GM18870 (cell line): Measurements from ENCODE around the gene LRP1.

Source experiments
- ATAC-seq: cut with Tn5 transposase; IDR thresholded peaks from one replicate; pipeline ENCODE4 v1.9.1; 2021; ENCODE audit warnings: moderate library complexity; ENCODE audit not compliant: unreplicated experiment

The LRP1 gene

DNA sequence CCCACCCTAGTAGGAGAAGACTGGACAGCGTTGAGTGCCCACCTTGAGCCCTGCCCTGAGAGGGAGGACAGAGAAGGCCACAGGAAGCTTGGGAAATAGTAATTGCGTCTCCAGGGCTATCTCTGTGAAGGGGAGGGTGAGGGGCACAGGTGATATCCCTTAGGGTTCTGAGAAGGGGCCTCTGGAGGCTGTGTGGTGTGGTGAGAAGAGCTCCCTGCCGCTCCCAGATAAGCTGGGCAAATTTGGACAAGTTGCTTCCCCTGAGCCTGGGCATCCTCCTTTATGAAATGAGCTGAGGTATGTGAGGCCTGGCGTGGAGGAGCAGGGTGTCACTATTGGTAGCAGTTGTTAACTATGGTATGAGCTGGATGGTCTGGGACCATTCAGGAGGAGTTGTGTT lies 42.6 kb downstream of the LRP1 start:
- no peak for ATAC-seq

DNA sequence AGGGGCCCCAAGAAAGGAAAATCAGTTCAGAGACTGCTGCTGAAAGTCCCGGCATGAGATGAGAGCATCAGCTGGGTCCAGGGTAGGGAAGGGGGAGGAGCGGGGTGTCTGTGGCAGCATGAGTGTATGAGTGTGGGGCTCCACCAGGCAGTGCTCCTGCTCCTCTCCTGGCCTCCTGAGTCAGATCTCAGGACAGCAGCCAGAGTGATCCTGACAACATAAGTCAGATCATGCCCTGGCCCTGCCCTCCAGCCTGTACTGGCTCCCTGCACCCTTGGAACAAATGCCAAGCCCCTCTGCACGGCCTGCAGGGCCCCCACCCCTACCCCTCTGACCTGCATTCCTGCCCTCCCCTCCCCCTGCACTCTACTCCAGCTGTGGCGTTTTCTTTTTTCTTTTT lies 43.4 kb downstream of the LRP1 start:
- ATAC-seq: no peak

DNA sequence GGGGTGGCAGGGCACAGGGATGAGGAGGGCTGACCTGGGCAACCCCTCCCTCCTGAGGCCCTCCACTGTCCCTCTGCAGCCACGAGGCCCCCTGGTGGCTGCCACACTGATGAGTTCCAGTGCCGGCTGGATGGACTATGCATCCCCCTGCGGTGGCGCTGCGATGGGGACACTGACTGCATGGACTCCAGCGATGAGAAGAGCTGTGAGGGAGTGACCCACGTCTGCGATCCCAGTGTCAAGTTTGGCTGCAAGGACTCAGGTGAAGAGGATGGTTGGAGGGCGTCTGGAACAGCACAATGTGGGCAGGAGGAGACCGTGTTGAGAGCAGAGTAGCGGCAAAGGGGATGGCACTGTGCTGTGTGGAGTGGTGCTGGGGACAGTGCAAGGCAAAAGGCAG lies 44.8 kb downstream of the LRP1 start:
- no peak for ATAC-seq

DNA sequence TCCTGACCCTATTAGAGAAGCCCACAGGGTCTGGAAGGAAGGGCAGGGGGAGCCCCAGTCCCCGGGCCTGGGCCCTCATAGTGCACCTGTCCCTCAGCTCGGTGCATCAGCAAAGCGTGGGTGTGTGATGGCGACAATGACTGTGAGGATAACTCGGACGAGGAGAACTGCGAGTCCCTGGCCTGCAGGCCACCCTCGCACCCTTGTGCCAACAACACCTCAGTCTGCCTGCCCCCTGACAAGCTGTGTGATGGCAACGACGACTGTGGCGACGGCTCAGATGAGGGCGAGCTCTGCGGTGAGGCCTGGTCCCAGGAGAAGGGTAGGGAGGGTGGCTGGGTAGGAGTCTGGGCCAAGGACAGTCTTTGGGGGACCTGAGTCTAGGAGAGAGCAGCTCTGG lies 45.4 kb downstream of the LRP1 start:
- no peak for ATAC-seq

DNA sequence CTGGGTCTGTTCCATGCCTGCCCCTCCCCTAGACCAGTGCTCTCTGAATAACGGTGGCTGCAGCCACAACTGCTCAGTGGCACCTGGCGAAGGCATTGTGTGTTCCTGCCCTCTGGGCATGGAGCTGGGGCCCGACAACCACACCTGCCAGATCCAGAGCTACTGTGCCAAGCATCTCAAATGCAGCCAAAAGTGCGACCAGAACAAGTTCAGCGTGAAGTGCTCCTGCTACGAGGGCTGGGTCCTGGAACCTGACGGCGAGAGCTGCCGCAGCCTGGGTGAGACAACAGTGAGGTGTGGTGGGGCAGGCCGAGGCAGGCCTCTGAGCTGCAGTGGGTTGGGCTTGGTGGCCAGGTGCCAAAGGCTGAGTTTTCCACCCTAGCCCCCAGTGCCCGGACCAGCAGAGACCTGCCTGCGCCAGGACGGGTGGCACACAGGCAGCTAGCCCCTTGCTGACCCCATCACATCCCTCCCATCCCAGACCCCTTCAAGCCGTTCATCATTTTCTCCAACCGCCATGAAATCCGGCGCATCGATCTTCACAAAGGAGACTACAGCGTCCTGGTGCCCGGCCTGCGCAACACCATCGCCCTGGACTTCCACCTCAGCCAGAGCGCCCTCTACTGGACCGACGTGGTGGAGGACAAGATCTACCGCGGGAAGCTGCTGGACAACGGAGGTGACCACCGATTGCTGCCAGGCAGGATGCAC lies 47.3 kb downstream of the LRP1 start:
- ATAC-seq: no peak

DNA sequence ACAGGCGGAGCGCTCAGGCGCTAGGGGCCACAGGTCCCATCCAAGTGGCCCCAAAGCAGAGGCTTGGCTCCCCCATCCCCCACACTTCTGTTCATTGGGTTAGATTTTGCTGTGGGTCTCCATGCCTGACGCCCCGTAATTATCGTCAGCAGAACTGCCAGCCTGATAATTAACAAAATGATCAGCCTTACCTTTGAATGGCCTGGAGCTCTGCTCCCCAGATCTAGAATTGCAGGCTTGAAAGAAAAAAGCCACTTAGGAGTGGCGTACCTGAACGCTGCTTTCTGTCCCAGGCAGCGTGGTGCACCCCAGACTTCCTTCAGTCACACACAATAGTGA lies 47.8 kb downstream of the LRP1 start:
- no peak for ATAC-seq

DNA sequence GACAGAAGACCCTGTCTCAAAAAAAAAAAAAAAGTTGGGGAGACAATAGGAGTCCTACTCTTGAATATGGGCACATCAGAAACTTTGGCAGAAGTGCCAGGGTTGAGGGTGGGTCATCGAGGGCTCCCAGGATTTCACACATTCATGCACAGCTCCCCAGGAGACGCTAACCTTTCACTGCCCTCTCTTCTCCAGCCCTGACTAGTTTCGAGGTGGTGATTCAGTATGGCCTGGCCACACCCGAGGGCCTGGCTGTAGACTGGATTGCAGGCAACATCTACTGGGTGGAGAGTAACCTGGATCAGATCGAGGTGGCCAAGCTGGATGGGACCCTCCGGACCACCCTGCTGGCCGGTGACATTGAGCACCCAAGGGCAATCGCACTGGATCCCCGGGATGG lies 48.6 kb downstream of the LRP1 start:
- ATAC-seq: no peak

DNA sequence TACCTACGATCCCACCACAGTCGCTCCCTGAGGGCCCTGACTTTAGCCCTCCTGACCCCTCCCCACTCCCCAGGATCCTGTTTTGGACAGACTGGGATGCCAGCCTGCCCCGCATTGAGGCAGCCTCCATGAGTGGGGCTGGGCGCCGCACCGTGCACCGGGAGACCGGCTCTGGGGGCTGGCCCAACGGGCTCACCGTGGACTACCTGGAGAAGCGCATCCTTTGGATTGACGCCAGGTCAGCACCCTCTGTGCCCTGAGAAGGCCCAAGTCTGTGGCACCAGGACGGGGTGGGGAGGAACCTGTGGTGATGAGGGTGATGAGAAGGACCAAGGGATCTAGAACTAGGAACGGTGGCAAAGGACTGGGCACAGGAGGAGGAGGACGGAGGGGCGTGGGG lies 49.1 kb downstream of the LRP1 start:
- ATAC-seq: no peak

DNA sequence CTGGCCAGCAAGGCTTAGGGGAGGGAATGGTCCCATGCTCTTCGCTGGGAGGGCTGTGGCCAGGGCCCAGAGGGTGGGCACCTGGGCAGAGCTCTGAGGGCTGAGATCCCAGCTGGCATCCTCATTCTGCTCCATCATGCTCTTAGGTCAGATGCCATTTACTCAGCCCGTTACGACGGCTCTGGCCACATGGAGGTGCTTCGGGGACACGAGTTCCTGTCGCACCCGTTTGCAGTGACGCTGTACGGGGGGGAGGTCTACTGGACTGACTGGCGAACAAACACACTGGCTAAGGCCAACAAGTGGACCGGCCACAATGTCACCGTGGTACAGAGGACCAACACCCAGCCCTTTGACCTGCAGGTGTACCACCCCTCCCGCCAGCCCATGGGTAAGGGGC lies 49.9 kb downstream of the LRP1 start:
- no peak for ATAC-seq

DNA sequence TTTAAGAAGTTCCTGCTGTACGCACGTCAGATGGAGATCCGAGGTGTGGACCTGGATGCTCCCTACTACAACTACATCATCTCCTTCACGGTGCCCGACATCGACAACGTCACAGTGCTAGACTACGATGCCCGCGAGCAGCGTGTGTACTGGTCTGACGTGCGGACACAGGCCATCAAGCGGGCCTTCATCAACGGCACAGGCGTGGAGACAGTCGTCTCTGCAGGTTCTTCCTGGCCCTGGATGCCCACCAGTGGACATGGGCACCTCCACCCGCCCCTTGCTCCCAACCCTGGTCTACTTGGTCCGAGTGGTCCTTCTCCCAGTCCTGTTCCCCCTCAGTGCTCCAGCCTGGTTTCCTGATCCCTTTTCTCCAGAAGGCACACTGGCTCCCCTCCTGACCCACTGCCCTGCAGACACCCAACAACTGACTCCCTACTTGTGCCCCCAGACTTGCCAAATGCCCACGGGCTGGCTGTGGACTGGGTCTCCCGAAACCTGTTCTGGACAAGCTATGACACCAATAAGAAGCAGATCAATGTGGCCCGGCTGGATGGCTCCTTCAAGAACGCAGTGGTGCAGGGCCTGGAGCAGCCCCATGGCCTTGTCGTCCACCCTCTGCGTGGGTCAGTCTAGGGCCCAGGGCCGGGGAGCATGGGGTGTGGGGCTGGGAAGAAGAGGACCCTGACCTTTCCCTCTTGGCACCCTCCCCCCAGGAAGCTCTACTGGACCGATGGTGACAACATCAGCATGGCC lies 51.2 kb downstream of the LRP1 start:
- ATAC-seq: no peak

DNA sequence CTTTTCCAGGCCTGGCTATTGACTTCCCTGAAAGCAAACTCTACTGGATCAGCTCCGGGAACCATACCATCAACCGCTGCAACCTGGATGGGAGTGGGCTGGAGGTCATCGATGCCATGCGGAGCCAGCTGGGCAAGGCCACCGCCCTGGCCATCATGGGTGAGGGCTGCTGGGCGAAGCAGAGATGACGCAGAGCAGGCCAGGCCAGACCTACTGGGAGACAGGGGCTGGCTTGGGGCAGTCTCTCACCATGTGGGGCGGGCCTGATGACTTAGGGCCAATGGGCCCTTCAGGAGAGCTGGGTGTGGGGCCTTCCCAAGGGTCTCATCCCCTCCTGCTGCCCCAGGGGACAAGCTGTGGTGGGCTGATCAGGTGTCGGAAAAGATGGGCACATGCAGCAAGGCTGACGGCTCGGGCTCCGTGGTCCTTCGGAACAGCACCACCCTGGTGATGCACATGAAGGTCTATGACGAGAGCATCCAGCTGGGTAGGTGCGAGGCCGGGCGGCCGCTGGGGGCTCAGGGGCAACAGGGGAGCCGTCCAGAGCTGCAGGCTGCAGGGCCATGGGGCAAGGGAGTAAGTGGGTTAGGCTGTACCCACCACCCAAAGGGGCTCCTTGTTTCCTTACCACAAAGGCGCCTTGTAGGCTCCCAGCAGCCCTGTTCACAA lies 52.2 kb downstream of the LRP1 start:
- no peak for ATAC-seq

DNA sequence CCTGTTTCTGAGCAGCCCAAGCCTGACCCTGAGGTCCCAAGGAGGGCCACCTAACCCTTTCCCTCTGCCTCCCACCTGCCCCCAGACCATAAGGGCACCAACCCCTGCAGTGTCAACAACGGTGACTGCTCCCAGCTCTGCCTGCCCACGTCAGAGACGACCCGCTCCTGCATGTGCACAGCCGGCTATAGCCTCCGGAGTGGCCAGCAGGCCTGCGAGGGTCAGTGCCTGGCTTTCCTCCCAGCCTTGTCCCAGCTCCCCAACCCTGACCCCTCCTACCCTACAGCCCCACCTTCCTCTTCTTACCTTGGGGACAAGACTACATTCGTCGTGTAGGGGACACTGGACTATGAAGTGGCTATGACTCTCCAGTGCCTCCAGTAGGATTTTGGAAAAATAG lies 52.8 kb downstream of the LRP1 start:
- no peak for ATAC-seq

DNA sequence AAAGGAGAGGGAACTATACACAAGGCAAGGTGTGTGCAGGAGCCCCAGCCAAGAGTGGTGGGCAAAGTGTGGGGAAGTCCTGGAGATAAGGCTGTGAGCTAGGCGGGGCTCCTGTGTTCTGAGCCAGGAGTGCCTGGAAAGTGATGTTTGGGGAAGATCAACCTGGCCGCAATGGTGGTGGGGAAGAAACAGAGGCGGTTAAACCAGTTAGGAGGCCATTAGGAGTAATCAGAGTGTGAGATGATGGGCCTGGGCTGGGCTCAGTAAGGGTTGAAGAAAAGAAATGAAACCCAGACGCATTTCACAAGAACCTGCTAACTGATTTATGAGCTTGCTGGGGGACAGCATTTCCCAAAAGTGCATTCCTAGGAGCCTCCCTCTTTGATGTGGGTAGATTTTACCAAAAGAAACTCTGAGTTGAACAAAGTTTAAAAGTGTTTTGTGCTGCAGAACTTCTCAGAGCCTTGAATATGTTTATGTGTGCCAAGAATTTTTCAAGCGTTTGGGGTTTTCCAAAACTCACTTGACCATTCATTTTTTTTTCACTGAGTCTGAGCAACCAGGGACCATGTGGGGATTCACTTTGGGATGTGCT lies 53.4 kb downstream of the LRP1 start:
- no peak for ATAC-seq

DNA sequence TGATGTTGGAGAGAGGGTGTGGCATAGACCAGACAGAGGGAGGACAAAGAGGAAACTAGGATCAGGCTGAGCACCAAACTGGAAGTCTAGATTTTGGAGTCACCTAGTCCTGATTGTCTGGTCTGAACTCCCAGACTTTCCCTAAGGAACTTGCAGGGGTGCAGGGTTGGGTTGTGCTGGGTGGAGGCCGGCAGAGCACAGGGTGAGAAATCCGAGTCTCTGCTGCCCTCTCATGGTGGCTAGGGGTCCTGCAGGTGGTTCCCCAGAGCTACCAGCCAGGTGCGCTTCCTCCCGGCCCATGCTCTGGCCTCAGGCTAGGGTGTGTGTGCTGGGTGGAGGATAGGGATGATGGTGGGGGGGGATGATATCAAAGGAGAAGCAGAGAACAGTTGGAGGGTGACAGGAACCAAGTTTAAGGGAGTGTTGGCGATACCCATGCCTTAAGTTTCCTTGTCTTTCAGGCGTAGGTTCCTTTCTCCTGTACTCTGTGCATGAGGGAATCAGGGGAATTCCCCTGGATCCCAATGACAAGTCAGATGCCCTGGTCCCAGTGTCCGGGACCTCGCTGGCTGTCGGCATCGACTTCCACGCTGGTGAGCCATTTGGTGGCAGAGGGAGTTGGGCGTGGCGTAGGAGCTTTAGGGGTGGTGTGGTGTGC lies 54.8 kb downstream of the LRP1 start:
- ATAC-seq: peak; percentile 76

DNA sequence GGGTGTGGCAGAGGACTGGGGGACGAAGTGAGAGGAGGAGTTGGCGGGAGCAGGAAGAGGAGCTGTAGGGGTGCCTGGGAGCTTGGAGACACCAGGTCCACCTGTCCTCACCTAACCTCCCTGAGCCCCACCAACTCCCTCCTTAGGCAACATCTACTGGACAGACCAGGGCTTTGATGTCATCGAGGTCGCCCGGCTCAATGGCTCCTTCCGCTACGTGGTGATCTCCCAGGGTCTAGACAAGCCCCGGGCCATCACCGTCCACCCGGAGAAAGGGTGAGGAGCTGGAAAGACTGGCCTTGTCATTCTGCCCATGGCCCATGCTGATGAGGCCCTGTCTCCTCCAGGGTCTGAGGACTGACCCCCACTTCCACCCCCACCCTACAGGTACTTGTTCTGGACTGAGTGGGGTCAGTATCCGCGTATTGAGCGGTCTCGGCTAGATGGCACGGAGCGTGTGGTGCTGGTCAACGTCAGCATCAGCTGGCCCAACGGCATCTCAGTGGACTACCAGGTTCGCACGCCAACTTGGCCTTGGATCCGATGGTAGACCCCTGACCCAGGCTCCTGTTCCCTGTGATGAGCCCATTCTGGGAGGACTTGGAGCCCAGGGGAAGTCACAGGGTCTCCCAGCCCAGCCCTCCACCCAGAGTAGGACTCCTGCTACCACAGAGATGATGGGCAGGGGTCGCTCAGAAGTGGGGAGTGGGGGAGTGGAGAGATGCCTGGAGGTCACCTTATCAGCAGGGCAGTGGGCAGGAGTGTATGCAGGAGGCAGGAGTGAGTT lies 55.8 kb downstream of the LRP1 start:
- ATAC-seq: no peak

DNA sequence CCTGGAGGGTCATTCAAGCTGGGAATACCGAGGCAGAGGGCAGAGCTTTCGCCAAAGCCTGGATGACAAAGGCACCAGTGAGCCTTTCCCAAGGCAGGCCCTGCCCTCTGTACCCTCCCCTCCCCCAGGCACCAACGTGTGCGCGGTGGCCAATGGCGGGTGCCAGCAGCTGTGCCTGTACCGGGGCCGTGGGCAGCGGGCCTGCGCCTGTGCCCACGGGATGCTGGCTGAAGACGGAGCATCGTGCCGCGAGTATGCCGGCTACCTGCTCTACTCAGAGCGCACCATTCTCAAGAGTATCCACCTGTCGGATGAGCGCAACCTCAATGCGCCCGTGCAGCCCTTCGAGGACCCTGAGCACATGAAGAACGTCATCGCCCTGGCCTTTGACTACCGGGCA lies 57.1 kb downstream of the LRP1 start:
- ATAC-seq: no peak

DNA sequence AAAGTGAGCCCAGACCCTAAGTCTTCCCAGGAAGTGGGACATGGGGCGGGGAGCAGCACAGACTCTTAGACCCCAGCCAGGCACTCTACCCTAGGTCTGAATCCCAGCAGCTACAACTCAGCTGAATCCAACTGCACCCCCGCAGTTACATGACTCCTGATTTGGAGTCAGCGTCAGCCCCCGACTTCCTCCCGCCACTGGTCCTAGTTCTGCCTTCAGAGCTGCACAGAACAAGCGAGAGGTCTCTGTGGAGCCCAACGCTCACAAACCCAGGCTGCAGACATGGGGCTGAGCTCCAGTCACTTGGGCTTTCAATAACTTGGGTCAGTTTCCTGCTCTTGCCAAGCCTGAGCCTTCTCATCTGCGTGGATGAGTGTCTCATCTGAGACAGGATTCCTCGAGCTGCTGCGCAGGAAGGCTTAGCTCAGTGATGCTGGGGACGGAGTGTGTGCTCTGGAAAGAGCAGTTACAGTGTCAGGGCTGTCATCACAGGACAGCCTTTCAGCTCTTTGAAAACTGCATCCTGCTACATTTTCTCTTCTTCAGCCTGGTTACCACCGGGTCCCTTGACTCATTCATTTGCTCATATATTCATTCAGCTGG lies 57.7 kb downstream of the LRP1 start:
- ATAC-seq: no peak

DNA sequence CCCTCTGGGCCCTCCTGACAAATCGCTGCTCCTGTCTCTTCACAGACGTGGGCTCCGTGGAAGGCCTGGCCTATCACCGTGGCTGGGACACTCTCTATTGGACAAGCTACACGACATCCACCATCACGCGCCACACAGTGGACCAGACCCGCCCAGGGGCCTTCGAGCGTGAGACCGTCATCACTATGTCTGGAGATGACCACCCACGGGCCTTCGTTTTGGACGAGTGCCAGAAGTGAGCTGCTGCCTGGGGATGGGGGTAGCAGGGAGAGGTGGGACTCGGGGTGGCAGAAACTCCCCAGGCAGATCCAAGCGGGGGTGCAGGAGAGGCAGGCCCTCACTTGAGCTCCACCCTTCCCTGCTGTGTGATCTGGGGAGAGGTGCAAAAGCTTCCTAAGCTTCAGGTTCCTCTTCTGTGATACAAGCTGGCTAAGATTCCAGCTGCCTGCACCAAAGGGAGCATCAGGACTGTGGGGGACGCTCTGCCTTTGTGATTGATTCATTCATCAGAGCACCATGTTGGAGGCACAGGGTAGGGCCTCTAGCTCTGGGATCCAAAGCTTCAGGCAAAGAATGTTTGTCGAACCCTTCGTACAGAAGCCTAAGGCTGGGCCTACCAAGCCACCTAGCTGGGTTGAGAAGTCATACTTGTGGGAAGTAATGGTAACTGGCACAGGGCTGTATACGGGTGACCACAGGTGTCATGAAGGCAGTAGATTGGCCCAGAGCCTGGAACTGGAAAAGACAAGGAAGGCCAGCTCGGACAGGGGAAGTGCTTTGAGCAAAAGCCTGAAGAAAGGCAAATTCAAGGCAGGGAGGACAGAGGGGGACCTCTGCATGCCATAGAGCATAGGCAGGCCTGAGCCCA lies 59.2 kb downstream of the LRP1 start:
- no peak for ATAC-seq

DNA sequence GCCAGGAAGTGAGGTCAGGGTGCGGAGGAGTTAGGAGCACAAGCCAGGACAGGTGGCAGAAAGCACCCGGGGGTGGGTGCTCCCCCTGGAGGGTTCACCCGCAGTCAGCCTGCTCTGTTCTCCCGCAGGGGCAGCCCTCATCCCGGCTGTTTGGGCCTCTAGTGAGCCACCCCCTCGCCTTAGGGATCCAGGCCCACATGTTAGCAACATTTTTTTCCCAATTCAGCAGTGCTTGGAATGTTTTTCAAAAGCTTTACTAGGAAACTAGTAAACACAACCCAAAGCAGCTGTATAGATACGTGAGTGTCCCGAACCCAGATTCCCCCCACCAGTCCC lies 59.8 kb downstream of the LRP1 start:
- ATAC-seq: no peak
